Tibial nerve (tissue), 4 donors: ENCODE data around the gene LSR. TPM values are rescaled to one million over a fixed set of nuclear protein-coding genes. Genes with fewer than 3 reads are reported as not detected.
A peak's percentile ranks its signal among the peaks of the same experiment; 100 is the strongest.

ENCODE experiments used
- DNase-seq, 2 donors: peaks; one replicate each; pipeline ENCODE4 v3.0.0-alpha.2; 2019; ENCODE audit warnings: low spot score in 2 of 2
- H3K27ac ChIP-seq, 4 donors: fragments of 200-600 bp; sonication (generic) in 3 of 4; one replicate each; pipeline ENCODE4 v1.5.1; 2017 to 2019; ENCODE audit warnings: mild to moderate bottlenecking in 1 of 4
- H3K27me3 ChIP-seq, 2 donors: fragments of 200-600 bp; sonication (generic) in 1 of 2; one replicate each; pipeline versions ENCODE4 v1.5.1 to v1.6.0; 2017 to 2019
- H3K36me3 ChIP-seq, 3 donors: fragments of 200-600 bp; sonication (generic); one replicate each; pipeline ENCODE4 v1.5.1; 2018 to 2019
- H3K4me1 ChIP-seq, 4 donors: fragments of 200-600 bp; sonication (generic) in 3 of 4; one replicate each; pipeline ENCODE4 v1.5.1; 2017 to 2019
- H3K4me3 ChIP-seq, 4 donors: fragments of 200-600 bp; sonication (generic) in 3 of 4; one replicate each; pipeline ENCODE4 v1.5.1; 2017 to 2019; ENCODE audit warnings: mild to moderate bottlenecking in 1 of 4, moderate library complexity in 1 of 4
- H3K9me3 ChIP-seq, 4 donors: fragments of 200-600 bp; sonication (generic) in 3 of 4; one replicate each; pipeline ENCODE4 v1.5.1; 2017 to 2019
- CTCF ChIP-seq, 5 experiments: fragments of 200-600 bp in 3 of 5; fragments of 450-650 bp in 2 of 5; sonication (generic) in 3 of 5; IDR thresholded peaks; one replicate each; pipeline ENCODE4 v1.5.1; 2016 to 2019; ENCODE audit warnings: antibody characterized with exemption in 5 of 5, mild to moderate bottlenecking in 3 of 5, moderate library complexity in 2 of 5
- EP300 ChIP-seq, 2 donors: sonication (generic); formaldehyde crosslinking; IDR thresholded peaks; one replicate each; pipeline ENCODE4 v1.6.1; 2017; ENCODE audit warnings: antibody characterized with exemption in 2 of 2, mild to moderate bottlenecking in 1 of 2
- POLR2A ChIP-seq, 2 donors: fragments of 450-650 bp; IDR thresholded peaks; one replicate each; pipeline ENCODE4 v1.6.1; 2017; ENCODE audit warnings: antibody characterized with exemption in 2 of 2, mild to moderate bottlenecking in 2 of 2, moderate library complexity in 2 of 2
- WGBS, 2 donors: methylation state at CpG; one replicate each; pipeline ENCODE4 v1.1.5; 2018; 5-methylcytosine and 5-hydroxymethylcytosine counted together
- total RNA-seq, 4 donors: library from RNA; depleted of rRNA; stranded (reverse); fragments of >200 nt; gene quantifications; one replicate each; pipeline ENCODE4 v1.1.0, GENCODE V29; 2016

LSR gene
- total RNA-seq, 4 donors from 2014 or later: 3.1 to 34.9 (median 19.1) TPM

GRCh38 chr19:35260694-35261304 lies 12.0 kb downstream of the LSR start:
- no peak overlapping the region for H3K4me3 ChIP-seq
- 68 to 69% methylated on average over 10 of the region's 10 CpGs for WGBS, 2 donors

GRCh38 chr19:35261356-35262100 lies 12.7 kb downstream of the LSR start:
- WGBS, 2 donors: 68 to 76% methylated on average over 6 to 10 of the region's 12 CpGs
- peak in 1 of 2 donors; percentile 8 for DNase-seq
- Histone ChIP-seq H3K4me3 (no peak overlapping the region), H3K9me3 (no peaks in the 10 kb centered on the region), H3K27me3 (peaks cover 0 to 12% of the 10 kb centered on the region in 2 donors), H3K36me3 (no peaks in the 10 kb centered on the region), H3K4me1 (peaks cover 0 to 41% (median 7%) of the 10 kb centered on the region in 4 donors), H3K27ac (no peak overlapping the region)
- no peak for TF ChIP-seq CTCF (IDR thresholded peaks at IDR 0.05)
- TF ChIP-seq POLR2A (IDR thresholded peaks at IDR 0.05): no peak
- no peak for TF ChIP-seq EP300 (IDR thresholded peaks at IDR 0.05)

More at GRCh38 chr19:35260694-35261304, 12.0 kb downstream of the LSR start:
- DNase-seq: peak in 1 of 2 donors; percentile 5
- Histone ChIP-seq H3K27ac (no peak overlapping the region), H3K4me1 (peaks cover 0 to 34% (median 6%) of the 10 kb centered on the region in 4 donors), H3K36me3 (no peaks in the 10 kb centered on the region), H3K9me3 (no peaks in the 10 kb centered on the region), H3K27me3 (peaks cover 0 to 19% of the 10 kb centered on the region in 2 donors)
- no peak for TF ChIP-seq EP300 (IDR thresholded peaks at IDR 0.05)
- TF ChIP-seq POLR2A (IDR thresholded peaks at IDR 0.05): no peak
- TF ChIP-seq CTCF (IDR thresholded peaks at IDR 0.05): no peak

GRCh38 chr19:35262101-35262761 lies 13.4 kb downstream of the LSR start:
- Histone ChIP-seq H3K27me3 (peaks cover 0 to 7% of the 10 kb centered on the region in 2 donors), H3K4me1 (peaks cover 0 to 48% (median 8%) of the 10 kb centered on the region in 4 donors), H3K9me3 (no peaks in the 10 kb centered on the region), H3K27ac (no peak overlapping the region), H3K4me3 (no peak overlapping the region), H3K36me3 (no peaks in the 10 kb centered on the region)
- WGBS, 2 donors: 70 to 73% methylated on average over 14 to 16 of the region's 17 CpGs
- peak in 1 of 2 donors; percentile 11 for DNase-seq
- no peak for TF ChIP-seq CTCF (IDR thresholded peaks at IDR 0.05)
- no peak for TF ChIP-seq EP300 (IDR thresholded peaks at IDR 0.05)
- TF ChIP-seq POLR2A (IDR thresholded peaks at IDR 0.05): no peak

GRCh38 chr19:35264268-35265125 lies 15.7 kb downstream of the LSR start:
- Histone ChIP-seq H3K36me3 (no peaks in the 10 kb centered on the region), H3K9me3 (no peaks in the 10 kb centered on the region), H3K27me3 (no peaks in the 10 kb centered on the region), H3K27ac (peak overlapping the region in 2 of 4 donors; percentile 96 to 99), H3K4me3 (no peak overlapping the region), H3K4me1 (peaks cover 0 to 48% (median 8%) of the 10 kb centered on the region in 4 donors)
- peak in 1 of 2 donors; percentile 10 for DNase-seq
- TF ChIP-seq CTCF (IDR thresholded peaks at IDR 0.05) (no peak), EP300 (IDR thresholded peaks at IDR 0.05) (no peak), POLR2A (IDR thresholded peaks at IDR 0.05) (peak in 1 of 2 donors; percentile 11)
- WGBS, 2 donors: 60 to 72% methylated on average over 6 to 7 of the region's 7 CpGs
